HG02623 (cell line): ENCODE results near the gene ABR.
"Not testable (repeated sequence)": the region's sequence is repeated elsewhere in the genome, so short reads cannot be mapped to it uniquely, and the experiment has no call there.

Source experiments
- ATAC-seq: cut with Tn5 transposase; IDR thresholded peaks from one replicate; pipeline ENCODE4 v1.9.1; 2021; ENCODE audit warnings: moderate library complexity; ENCODE audit not compliant: unreplicated experiment

Gene ABR

DNA sequence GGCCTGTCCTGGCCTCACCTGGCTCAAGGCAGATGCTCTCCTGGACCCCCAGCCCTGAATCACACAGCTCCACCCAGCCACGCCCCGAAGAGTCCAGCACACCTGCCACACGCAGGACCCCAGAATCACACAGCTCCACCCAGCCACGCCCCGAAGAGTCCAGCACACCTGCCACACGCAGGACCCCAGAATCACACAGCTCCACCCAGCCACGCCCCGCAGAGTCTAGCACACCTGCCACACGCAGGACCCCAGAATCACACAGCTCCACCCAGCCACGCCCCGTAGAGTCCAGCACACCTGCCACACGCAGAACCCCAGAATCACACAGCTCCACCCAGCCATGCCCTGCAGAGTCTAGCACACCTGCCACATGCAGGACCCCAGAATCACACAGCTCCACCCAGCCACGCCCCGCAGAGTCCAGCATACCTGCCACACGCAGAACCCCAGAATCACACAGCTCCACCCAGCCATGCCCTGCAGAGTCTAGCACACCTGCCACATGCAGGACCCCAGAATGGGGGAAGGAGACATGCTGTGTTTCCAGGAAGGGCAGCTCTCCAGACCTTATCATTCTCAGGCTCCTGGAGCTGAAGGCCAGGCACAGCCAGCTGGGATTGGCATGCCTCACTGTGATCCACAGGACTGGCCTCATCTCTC, 105.7 kb downstream of the ABR start:
- not testable (repeated sequence) for ATAC-seq

DNA sequence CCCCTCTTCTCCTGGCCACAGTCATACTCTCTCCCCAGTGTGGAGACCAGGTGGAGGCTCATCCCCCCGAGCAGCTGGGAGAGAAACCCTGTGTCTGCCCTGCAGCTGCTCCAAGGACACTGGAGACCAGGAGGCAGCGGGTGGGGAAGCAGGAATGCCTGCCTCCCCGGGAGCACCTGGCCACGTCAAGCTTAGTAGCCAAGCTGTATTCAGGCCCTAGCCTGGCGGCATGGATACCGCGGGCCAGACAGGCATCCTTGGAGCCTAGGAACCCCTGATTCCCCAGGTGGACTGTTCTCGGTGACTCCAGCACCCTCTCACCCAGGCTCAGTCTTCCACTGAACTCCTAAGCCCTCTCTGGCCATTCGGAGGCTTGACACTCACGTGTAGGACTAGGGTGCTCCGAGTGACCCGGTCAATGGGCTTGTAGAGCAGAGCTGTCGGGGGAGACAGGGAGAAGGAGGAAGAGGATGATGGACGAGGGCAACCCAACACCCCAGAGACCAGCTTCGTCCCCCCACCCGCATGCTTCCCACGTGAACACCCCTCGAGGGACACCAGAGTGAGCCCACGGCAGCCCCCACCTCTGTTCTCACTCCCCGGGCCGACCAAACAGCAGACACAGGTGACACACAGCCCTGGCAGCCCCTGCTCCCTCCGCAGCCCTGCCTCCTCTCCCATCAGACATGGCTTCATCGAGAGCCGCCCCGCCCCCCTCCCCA, 106.4 kb downstream of the ABR start:
- ATAC-seq, result no peak

DNA sequence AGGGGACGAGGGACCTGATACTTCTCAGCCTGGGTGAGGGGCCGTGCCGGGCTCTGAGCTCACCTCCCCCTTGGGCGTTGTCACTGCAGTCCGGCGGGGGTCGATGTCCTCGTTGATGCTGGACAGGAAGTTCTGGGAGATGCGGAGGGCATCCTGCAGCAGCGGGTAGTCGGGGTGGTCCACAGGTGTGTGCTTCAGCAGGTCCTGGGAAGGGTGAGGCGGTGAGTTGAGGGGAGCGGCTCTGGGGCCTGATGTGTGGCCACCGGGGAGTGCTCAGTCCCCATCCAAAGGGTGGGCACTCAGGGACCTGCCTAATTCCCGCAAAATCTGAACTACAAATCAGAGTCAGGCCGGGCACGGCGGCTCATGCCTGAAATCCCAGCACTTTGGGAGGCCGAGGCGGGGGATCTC, 107.2 kb downstream of the ABR start:
- ATAC-seq, result no peak

DNA sequence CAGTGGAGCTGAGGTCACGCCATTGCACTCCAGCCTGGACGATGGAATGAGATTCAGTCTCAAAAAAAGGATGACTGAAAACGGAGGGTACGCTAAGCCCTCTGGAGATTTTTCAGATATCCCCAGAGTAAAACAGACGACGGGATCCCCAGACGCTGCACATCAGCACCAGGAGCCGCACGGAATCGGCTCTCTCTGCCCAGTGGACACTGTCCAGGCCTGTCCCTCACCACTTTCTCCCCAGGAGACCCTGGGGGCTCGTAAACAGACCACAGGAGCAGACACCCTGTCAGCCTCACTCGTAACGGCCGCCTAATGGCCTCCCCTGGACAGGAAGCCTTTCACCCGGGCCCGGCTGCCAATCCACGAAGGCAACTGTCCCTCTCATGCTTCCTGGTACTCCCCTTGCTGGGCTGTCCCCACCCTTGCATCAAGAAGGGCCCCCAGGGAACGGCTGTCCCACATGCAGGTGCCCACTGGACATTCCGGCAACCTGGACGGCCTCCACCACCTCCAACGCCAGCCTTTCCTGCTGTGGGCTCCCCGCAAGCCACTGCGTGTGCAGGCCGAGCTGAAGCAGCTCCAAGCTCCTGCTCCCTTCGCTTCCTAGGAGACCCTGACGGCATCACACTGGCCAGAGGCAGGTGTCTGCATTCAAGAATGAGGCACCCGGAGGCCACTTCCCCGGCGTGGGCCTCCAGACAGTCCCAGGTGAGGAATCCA, 108.5 kb downstream of the ABR start:
- no peak for ATAC-seq

- no peak for ATAC-seq
These were observed 109.4 kb downstream of the ABR start for GRCh38 chr17:1070411-1070810.

DNA sequence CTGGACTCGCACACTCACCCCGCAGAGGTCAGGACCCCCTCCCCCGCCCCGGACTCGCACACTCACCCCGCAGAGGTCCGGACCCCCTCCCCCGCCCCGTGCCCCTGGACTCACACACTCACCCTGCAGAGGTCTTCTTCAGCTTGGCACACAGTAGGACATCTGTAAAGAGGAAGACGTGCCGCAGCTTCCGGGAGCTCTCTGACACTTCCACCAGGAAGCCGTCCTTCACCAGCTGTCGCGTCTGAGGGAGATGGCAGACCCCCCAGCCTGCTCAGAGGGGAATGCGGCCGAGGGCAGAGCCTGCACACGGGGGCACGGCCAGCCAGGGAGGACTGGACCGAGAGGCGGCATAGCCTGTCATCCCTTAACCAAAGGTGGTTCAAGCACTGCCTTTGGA, 109.9 kb downstream of the ABR start:
- ATAC-seq, result no peak

GRCh38 chr17:1068356-1068755, 111.4 kb downstream of the ABR start:
- ATAC-seq, result no peak

GRCh38 chr17:1067282-1067956, 112.4 kb downstream of the ABR start:
- no peak for ATAC-seq

- not testable (repeated sequence) for ATAC-seq
These were observed 114.4 kb downstream of the ABR start for GRCh38 chr17:1065416-1065815.

GRCh38 chr17:1060991-1061390, 118.8 kb downstream of the ABR start:
- ATAC-seq, result no peak

- no peak for ATAC-seq
These were observed 120.5 kb downstream of the ABR start for GRCh38 chr17:1059131-1059795.

DNA sequence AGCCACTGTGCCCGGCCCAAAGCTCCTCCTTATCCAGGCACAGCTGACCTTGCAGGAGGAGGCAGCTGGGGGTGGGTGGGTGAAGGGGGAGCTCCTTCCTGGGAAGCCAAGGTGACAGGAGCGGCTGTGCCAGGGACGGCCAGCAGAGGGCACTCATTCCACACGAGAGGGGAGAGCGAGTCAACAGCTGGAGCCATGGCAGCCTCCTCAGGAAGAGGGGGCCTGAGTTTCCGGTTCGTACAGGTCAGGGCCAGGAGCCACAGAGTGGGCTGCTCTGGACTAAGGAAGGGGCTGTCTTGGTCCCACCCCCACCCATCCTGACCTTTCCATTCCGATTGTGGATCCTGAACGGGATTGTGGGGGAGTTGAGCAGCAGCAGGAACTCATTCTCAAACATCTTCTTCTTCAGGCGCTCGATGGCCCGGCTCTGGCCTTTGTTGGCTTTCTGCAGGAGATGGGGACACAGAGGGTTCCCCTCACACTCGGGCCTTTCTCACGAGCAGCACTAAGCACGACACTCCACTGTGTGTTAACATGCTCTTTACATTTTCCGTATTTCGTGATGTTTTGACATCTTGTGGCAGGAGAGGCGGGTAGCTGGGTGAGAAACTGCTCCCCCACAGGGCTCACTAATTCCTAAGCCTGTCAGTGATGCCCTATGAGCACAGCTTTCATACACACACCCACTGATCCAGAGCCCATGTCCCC, 121.2 kb downstream of the ABR start:
- ATAC-seq, result no peak

- no peak for ATAC-seq
These were observed 123.0 kb downstream of the ABR start for GRCh38 chr17:1056761-1057160.

GRCh38 chr17:1055751-1056645, 123.8 kb downstream of the ABR start:
- ATAC-seq, result no peak

- ATAC-seq, result no peak
These were observed 124.5 kb downstream of the ABR start for GRCh38 chr17:1055231-1055630.

DNA sequence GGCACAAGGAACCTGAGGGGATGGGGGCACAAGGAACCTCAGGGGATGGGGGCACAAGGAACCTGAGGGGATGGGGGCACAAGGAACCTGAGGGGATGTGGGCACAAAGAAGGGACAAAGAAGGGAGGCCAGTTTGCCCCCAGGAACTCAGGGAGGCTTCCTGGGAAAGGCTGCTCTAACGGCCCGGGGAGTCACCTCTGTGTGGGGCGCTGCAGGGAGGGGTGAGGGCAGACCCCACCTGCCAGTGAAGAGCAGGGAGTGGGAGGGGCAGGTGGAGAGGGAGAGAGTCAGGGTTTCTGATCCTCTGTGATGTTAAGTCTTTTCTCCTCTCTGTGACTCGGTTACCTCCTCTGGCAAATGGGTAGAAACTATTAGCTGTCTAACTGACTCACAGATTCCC, 125.1 kb downstream of the ABR start:
- no peak for ATAC-seq

GRCh38 chr17:1053661-1054360, 126.0 kb downstream of the ABR start:
- no peak for ATAC-seq

GRCh38 chr17:1050996-1051925, 128.5 kb downstream of the ABR start:
- no peak for ATAC-seq
